GM19193 (cell line): ENCODE data around the gene LRRC15.

ENCODE experiments used
- POLR2A ChIP-seq: IDR thresholded peaks from 4 replicates; pipeline ENCODE4 v1.6.1; 2011; ENCODE audit not compliant: insufficient read depth, insufficient read length; ENCODE audit errors: extremely low read depth

LRRC15 gene

DNA sequence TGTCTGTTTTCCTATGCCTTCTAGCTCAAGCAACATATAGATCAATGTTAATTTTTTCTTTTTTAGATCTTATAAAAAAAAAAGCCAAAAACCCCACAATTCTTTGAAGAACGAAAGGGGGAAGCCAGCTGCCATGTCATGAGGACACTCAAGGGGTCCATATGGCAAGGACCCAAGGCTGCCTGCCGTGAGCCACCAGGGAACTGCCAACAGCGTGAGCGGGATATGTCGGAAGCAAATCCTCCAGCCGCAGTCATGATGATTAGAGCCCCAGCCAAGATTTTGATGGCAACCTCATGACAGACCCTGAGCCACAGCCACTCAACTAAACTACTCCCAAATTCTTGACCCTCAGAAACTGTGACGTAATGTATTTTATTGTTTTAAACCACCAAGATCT, 23.0 kb upstream of the LRRC15 start:
- no peak for TF ChIP-seq POLR2A

- TF ChIP-seq POLR2A: no peak
These were observed 21.3 kb upstream of the LRRC15 start for GRCh38 chr3:194390835-194391234.

DNA sequence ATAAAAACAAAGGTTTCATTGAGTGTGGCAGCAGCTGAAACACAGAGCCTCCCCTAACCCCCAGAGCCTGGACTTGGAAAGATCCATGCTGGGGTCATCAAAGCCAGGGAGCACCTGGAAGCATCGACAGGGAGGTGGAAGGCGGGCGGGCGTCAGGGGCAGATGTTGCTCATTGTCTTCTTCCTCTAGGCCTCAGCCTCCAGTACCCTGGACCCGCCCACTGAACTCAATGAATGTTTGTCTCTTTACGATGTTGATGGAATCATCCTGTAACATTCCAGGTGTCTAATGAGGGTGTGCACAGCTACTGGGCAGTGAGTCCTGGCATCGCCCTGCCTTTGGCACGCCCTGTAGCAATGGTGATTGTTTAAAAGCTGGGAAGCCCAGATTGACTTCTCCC, 19.7 kb upstream of the LRRC15 start:
- no peak for TF ChIP-seq POLR2A

DNA sequence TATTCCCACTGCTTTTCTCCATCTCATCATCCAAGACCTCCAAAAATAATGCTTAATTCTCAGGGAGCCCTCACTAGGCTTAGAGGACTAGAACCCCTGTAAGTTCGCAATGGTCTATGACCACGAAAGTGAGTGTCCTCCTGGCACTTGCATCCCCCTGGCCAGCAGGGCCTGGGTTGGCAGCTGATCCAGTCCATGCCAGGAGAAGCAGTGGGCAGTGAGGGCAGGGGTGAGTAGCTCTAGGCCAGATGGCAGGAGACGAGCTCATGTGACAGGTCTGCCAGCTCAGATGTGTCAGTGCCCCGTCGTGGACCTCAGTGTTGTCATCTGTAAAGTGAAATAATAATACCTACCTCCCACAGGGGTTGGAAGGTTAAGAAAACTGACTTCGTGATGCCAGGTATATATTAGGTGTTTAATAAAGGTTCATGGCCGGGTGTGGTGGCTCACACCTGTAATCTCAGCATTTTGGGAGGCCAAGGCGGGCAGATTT, 18.4 kb upstream of the LRRC15 start:
- TF ChIP-seq POLR2A: no peak

DNA sequence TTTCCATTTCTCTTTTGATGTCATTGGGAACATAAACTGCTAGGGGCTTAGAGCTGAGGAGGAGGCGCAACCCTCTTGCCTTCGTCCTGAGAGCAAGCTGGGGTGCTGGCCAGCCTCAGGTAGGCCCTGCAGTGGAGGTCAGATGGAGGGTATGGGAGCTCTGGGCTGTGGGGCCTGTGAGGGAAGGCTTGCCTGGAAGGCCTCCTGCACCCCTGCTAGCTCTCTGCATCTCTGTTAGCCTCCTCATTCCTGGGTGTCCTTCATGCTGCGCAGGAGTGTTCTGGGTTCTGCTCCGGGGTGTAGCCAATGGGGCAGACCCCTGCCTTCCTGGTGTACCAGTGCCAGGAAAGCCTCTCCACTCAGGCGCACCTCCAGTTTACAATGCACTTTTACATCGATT, 17.7 kb upstream of the LRRC15 start:
- no peak for TF ChIP-seq POLR2A

DNA sequence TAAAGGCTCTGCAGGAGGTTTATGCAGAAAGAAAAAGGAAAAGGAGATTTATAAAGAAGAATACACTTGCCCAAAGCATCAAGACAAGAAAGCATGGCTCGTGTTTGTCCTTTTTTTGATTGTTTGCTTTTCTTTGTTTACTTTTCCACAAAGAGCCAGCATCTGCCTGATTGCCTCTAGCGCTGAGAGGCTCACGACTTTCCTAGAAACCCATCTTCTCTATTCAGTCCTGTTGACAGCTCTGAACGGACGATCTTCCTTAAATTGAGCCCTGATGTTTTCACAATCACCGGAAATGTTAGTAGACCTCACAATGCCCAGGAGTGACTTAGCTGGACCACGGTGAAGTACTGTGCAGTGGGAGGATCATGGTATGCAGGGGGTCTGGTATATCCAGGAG, 17.1 kb upstream of the LRRC15 start:
- TF ChIP-seq POLR2A: no peak

- TF ChIP-seq POLR2A: no peak
These were observed 16.5 kb upstream of the LRRC15 start for GRCh38 chr3:194386066-194386465.

- TF ChIP-seq POLR2A: no peak
These were observed 15.0 kb upstream of the LRRC15 start for GRCh38 chr3:194384569-194385001.

- no peak for TF ChIP-seq POLR2A
These were observed 14.6 kb upstream of the LRRC15 start for GRCh38 chr3:194384156-194384555.

DNA sequence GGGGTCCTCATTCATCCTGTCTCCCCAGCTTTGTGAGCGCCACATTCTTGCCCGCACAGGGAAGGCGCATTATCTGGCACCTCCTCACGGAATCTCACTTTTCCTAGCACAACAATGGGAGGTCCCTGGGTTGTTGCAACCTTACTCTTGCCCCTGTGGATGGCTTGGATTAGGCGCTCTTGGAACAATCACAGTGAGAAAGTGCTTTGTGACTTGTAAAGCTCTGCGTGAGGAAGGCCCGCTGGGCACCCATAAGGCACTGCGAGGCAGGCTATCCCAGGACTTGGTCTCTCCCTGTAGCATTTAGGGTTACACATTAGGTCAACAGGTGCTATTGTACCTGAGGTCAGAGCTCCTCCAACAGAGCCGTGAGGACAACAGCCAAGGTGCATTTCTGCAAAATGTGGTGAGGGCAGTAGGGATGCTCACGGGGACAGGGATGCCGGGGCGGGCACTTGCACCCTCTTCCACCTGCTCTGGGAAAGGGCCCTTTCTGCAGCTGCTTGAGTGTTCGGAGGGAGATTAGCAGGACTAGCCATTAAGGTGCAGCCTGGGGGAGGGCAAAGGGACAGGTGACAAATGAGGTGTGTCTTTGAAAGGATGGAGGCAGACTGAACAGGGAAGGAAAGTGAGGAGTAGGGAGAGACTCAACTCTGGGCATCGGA, 13.9 kb upstream of the LRRC15 start:
- no peak for TF ChIP-seq POLR2A

DNA sequence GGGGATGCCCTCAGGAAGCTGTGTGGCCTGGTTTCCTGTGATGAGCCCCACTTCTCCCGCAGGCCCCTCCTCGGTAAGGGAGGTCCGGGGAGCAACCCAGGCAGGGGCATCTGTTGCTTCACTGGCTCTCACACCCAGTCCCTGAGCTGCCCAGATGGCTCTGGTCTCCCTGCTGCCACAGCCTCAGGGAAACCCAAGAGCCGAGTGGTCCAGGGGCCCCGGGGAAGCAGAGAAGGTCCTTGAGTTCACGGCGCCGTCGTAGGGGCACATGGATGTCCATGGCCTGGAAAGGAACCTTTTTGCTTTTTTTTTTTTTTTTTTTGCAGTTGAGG, 13.3 kb upstream of the LRRC15 start:
- no peak for TF ChIP-seq POLR2A

GRCh38 chr3:194382196-194382891, 12.8 kb upstream of the LRRC15 start:
- no peak for TF ChIP-seq POLR2A

DNA sequence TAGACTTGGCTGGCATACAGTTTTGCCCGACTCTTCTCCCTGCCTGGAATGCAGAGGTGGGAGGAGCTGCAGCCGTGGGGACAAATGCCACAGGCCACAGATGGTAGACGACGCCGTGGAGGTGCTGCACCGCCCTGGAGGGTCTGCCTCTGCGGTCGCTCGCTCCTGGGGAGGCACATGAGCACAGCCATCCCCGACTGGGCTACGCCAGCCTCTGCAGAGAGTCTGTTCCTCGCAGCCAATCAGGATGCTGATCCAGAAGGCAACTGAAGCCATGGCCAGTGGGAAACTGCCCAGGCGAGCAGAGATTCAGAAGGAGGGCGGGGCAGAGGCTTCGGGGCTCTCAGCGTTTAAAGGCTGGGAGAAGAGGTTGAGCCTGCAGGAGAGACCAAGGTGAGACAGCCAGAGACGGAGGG, 11.9 kb upstream of the LRRC15 start:
- no peak for TF ChIP-seq POLR2A

DNA sequence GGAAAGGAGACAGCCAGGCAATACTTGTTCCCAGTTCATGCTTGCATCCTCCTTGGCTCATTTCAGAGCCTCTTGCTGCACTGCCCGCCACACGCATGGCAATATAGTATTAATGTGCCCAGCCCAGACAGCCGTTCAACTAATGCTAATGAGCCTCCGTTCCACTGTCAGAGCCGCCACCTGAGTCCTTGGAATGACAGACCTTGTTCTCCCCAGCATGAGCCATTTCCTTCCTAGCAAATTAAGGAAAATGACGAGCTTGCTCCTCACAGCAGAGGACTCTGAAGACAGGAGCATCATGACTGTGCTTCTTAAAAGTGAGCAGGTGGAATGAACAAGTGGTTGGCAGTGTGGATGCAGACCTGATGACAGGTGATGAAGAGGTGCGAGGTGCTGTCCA, 10.8 kb upstream of the LRRC15 start:
- no peak for TF ChIP-seq POLR2A

- no peak for TF ChIP-seq POLR2A
These were observed 10.1 kb upstream of the LRRC15 start for GRCh38 chr3:194379651-194380050.

GRCh38 chr3:194379231-194379630, 9.7 kb upstream of the LRRC15 start:
- TF ChIP-seq POLR2A: no peak
